ENCODE measurements around the gene RPS6KB2.

DNA sequence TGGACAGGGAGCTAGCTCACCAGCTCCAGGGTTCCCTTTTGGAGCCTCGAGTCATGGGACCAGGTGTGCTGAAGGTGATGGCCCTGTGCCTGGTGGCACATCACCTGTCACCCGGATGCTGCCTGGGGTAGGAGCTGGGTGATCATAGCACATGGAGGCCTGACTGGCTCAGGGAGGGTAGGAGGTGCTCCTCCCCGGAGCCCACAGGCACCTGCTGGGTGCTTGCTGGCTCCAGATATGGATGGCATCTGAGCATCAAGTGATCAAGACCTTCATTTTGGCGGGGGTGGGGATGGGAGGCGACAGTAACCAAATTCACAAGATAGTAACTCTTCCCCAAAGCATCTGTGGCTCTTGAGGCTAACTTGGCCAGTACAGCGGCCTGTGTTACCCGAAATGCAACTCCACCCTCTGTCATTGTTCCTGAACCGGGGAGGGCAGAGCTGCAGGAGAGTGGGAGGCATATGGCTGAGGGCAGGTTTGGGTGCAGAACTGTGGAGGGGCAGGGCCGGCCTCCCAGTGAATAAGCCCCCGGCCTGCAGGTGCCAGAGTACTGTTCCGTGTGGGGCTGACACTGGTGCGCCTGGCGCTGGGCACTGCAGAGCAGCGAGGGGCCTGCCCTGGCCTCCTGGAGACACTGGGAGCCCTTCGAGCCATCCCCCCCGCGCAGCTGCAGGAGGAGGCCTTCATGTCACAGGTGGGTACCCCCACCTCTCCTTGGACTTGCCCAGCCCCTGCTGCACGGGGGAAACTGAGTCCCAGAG, 19.7 kb upstream of the RPS6KB2 start:
- TF ChIP-seq, protein P1, sequence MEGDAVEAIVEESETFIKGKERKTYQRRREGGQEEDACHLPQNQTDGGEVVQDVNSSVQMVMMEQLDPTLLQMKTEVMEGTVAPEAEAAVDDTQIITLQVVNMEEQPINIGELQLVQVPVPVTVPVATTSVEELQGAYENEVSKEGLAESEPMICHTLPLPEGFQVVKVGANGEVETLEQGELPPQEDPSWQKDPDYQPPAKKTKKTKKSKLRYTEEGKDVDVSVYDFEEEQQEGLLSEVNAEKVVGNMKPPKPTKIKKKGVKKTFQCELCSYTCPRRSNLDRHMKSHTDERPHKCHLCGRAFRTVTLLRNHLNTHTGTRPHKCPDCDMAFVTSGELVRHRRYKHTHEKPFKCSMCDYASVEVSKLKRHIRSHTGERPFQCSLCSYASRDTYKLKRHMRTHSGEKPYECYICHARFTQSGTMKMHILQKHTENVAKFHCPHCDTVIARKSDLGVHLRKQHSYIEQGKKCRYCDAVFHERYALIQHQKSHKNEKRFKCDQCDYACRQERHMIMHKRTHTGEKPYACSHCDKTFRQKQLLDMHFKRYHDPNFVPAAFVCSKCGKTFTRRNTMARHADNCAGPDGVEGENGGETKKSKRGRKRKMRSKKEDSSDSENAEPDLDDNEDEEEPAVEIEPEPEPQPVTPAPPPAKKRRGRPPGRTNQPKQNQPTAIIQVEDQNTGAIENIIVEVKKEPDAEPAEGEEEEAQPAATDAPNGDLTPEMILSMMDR (IDR thresholded peaks at IDR 0.05): no peak
- TF ChIP-seq EP300 (IDR thresholded peaks at IDR 0.05) (no peak), POLR2AphosphoS5 (IDR thresholded peaks at IDR 0.05) (no peak), POLR2A (IDR thresholded peaks at IDR 0.05) (no peak)
